Body of pancreas (tissue), 4 donors: Measurements from ENCODE around the gene LMBR1L. TPM values are rescaled to one million over a fixed set of nuclear protein-coding genes. Genes with fewer than 3 reads are reported as not detected.
"Not testable (repeated sequence)": the region's sequence is repeated elsewhere in the genome, so short reads cannot be mapped to it uniquely, and the experiment has no call there.

Experiments
- ATAC-seq: fragments of 150-250 bp; one replicate; pipeline ENCODE4 v1.9.1; 2016
- DNase-seq, 4 donors: peaks; one replicate each; pipeline ENCODE4 v3.0.0-alpha.2; 2019
- H3K27ac ChIP-seq, 4 donors: fragments of 200-600 bp; sonication (generic); 1 replicate in 3 of 4; 2 replicates in 1 of 4; pipeline versions ENCODE4 v1.5.1 to v1.6.1; 2016 to 2019; ENCODE audit warnings: mild to moderate bottlenecking in 1 of 4, mixed read lengths in 1 of 4, moderate library complexity in 1 of 4
- H3K27me3 ChIP-seq, 2 donors: fragments of 200-600 bp; sonication (generic); one replicate each; pipeline ENCODE4 v1.6.0; 2016; ENCODE audit warnings: mild to moderate bottlenecking in 1 of 2
- H3K36me3 ChIP-seq, 2 donors: fragments of 200-600 bp; sonication (generic); replicated peaks in 1 of 2; 2 replicates each; pipeline ENCODE4 v1.5.1; 2016; ENCODE audit warnings: low read depth in 2 of 2; ENCODE audit not compliant: insufficient read depth in 1 of 2
- H3K4me1 ChIP-seq: fragments of 200-600 bp; sonication (generic); one replicate; pipeline ENCODE4 v1.6.0; 2016
- H3K4me3 ChIP-seq, 2 donors: fragments of 200-600 bp; sonication (generic); 1 replicate in 1 of 2; 2 replicates in 1 of 2; pipeline ENCODE4 v1.5.1; 2016 to 2019
- H3K9me3 ChIP-seq, 3 donors: fragments of 200-600 bp; sonication (generic); 1 replicate in 2 of 3; 2 replicates in 1 of 3; pipeline ENCODE4 v1.5.1; 2016
- CTCF ChIP-seq, 7 experiments: fragments of 450-650 bp in 4 of 7; fragments of 200-600 bp in 3 of 7; sonication (generic) in 3 of 7; IDR thresholded peaks; one replicate each; pipeline ENCODE4 v1.5.1; 2016 to 2019; ENCODE audit warnings: antibody characterized with exemption in 7 of 7
- POLR2A ChIP-seq, 3 donors: fragments of 450-650 bp; IDR thresholded peaks; one replicate each; pipeline ENCODE4 v1.6.1; 2016; ENCODE audit warnings: antibody characterized with exemption in 3 of 3, mild to moderate bottlenecking in 2 of 3
- WGBS, 2 donors: methylation state at CpG; one replicate each; pipeline ENCODE4 v1.1.5; 2017; 5-methylcytosine and 5-hydroxymethylcytosine counted together
- intact Hi-C: fragments of 100-400 bp; cut with DNase I; formaldehyde crosslinking; loops from one replicate; pipeline ENCODE4 v1.15.1; 2023
- total RNA-seq, 2 donors: library from RNA; depleted of rRNA; stranded (reverse); fragments of >200 nt; gene quantifications; one replicate each; pipeline ENCODE4 v1.1.0, GENCODE V29; 2016

LMBR1L gene
- total RNA-seq, 2 donors from 2014 or later, result 40.7 to 53.7 TPM

- H3K4me1 ChIP-seq, result no peaks in the 10 kb centered on the region
- ATAC-seq, result no peak
- 92 to 94% methylated on average over 1 of the region's 1 CpG for WGBS, 2 donors
- H3K4me3 ChIP-seq, result no peak overlapping the region
- H3K36me3 ChIP-seq, result no peaks in the 10 kb centered on the region
- H3K27me3 ChIP-seq, result no peaks in the 10 kb centered on the region
- H3K27ac ChIP-seq, result no peak overlapping the region
- no peaks in the 10 kb centered on the region for H3K9me3 ChIP-seq
- no peak for DNase-seq
- intact Hi-C loops, result no loop called here
- TF ChIP-seq POLR2A (IDR thresholded peaks at IDR 0.05), result no peak
- no peak for TF ChIP-seq CTCF (IDR thresholded peaks at IDR 0.05)
Measured at GRCh38 chr12:49146406-49146805, 35.8 kb upstream of the LMBR1L start.

- Histone ChIP-seq H3K27me3 (no peaks in the 10 kb centered on the region), H3K4me3 (no peak overlapping the region), H3K27ac (no peak overlapping the region), H3K36me3 (no peaks in the 10 kb centered on the region), H3K9me3 (no peaks in the 10 kb centered on the region), H3K4me1 (no peaks in the 10 kb centered on the region)
- TF ChIP-seq POLR2A (IDR thresholded peaks at IDR 0.05) (no peak), CTCF (IDR thresholded peaks at IDR 0.05) (no peak)
- 76 to 81% methylated on average over 2 of the region's 2 CpGs for WGBS, 2 donors
- ATAC-seq (no peak), DNase-seq (no peak)
- intact Hi-C loops, result no loop called here
Measured at GRCh38 chr12:49144384-49144783, 33.7 kb upstream of the LMBR1L start.

- DNase-seq (no peak), ATAC-seq (no peak)
- Histone ChIP-seq H3K27ac (no peak overlapping the region), H3K27me3 (no peaks in the 10 kb centered on the region), H3K36me3 (no peaks in the 10 kb centered on the region), H3K9me3 (no peaks in the 10 kb centered on the region), H3K4me1 (no peaks in the 10 kb centered on the region), H3K4me3 (no peak overlapping the region)
- intact Hi-C loops, result no loop called here
- WGBS, 2 donors, result 68 to 78% methylated on average over 2 of the region's 2 CpGs
- TF ChIP-seq POLR2A (IDR thresholded peaks at IDR 0.05) (no peak), CTCF (IDR thresholded peaks at IDR 0.05) (no peak)
Measured at GRCh38 chr12:49138999-49139398, 28.4 kb upstream of the LMBR1L start.

GRCh38 chr12:49138587-49138986 lies 27.9 kb upstream of the LMBR1L start:
- WGBS, 2 donors, result 39% methylated on average over 2 of the region's 2 CpGs
- no peak overlapping the region for H3K27ac ChIP-seq
- H3K9me3 ChIP-seq, result no peaks in the 10 kb centered on the region
- intact Hi-C loops, result no loop called here
- H3K36me3 ChIP-seq, result no peaks in the 10 kb centered on the region
- DNase-seq, result no peak
- no peaks in the 10 kb centered on the region for H3K4me1 ChIP-seq
- no peak for ATAC-seq
- TF ChIP-seq CTCF (IDR thresholded peaks at IDR 0.05) (no peak), POLR2A (IDR thresholded peaks at IDR 0.05) (no peak)
- no peak overlapping the region for H3K4me3 ChIP-seq
- H3K27me3 ChIP-seq, result no peaks in the 10 kb centered on the region

- no peak overlapping the region for H3K27ac ChIP-seq
- no peaks in the 10 kb centered on the region for H3K9me3 ChIP-seq
- ATAC-seq, result no peak
- 93 to 100% methylated on average over 1 of the region's 1 CpG for WGBS, 2 donors
- DNase-seq, result no peak
- H3K4me3 ChIP-seq, result no peak overlapping the region
- intact Hi-C loops, result no loop called here
- H3K27me3 ChIP-seq, result no peaks in the 10 kb centered on the region
- no peak for TF ChIP-seq CTCF (IDR thresholded peaks at IDR 0.05)
- TF ChIP-seq POLR2A (IDR thresholded peaks at IDR 0.05), result no peak
- H3K4me1 ChIP-seq, result peaks cover 7% of the 10 kb centered on the region
- no peaks in the 10 kb centered on the region for H3K36me3 ChIP-seq
Measured at GRCh38 chr12:49137476-49137875, 26.8 kb upstream of the LMBR1L start.

GRCh38 chr12:49136997-49137396 lies 26.4 kb upstream of the LMBR1L start:
- DNase-seq, intact Hi-C loops, H3K4me3 ChIP-seq, H3K27ac ChIP-seq, H3K9me3 ChIP-seq, H3K36me3 ChIP-seq, ATAC-seq, H3K27me3 ChIP-seq: not testable (repeated sequence)
- 75 to 79% methylated on average over 3 of the region's 3 CpGs for WGBS, 2 donors
- H3K4me1 ChIP-seq, result peaks cover 12% of the 10 kb centered on the region
